GM19193 (cell line): ENCODE data around the gene SPHKAP.

Experiments used
- POLR2A ChIP-seq: IDR thresholded peaks from 4 replicates; pipeline ENCODE4 v1.6.1; 2011; ENCODE audit not compliant: insufficient read depth, insufficient read length; ENCODE audit errors: extremely low read depth

Gene SPHKAP

GRCh38 chr2:228181098-228182019 is at the start of gene SPHKAP:
SPHKAP (minus strand) TSS chr2:228181687; CDS start chr2:228181598, 89 bp downstream.
- TF ChIP-seq POLR2A = no peak

GRCh38 chr2:228227466-228227865 is 46.0 kb upstream of the SPHKAP start:
- TF ChIP-seq POLR2A = no peak

GRCh38 chr2:228224410-228224809 is 42.9 kb upstream of the SPHKAP start:
- TF ChIP-seq POLR2A = no peak

- no peak for TF ChIP-seq POLR2A
Measured at GRCh38 chr2:228197504-228197903, 16.0 kb upstream of the SPHKAP start.

- no peak for TF ChIP-seq POLR2A
Measured at GRCh38 chr2:228180181-228181097, 1.0 kb downstream of the SPHKAP start.

- TF ChIP-seq POLR2A = no peak
Measured at GRCh38 chr2:228167290-228167689, 14.2 kb downstream of the SPHKAP start.

- TF ChIP-seq POLR2A = no peak
Measured at GRCh38 chr2:228164718-228165117, 16.8 kb downstream of the SPHKAP start.

- no peak for TF ChIP-seq POLR2A
Measured at GRCh38 chr2:228157841-228158240, 23.6 kb downstream of the SPHKAP start.

GRCh38 chr2:228144961-228145360 is 36.5 kb downstream of the SPHKAP start:
- no peak for TF ChIP-seq POLR2A

GRCh38 chr2:228140934-228141528 is 40.5 kb downstream of the SPHKAP start:
- no peak for TF ChIP-seq POLR2A

GRCh38 chr2:228136027-228136426 is 45.5 kb downstream of the SPHKAP start:
- TF ChIP-seq POLR2A = no peak

- TF ChIP-seq POLR2A = no peak
Measured at GRCh38 chr2:228135300-228135699, 46.2 kb downstream of the SPHKAP start.

GRCh38 chr2:228131833-228132232 is 49.7 kb downstream of the SPHKAP start:
- no peak for TF ChIP-seq POLR2A

GRCh38 chr2:228126401-228126800 is 55.1 kb downstream of the SPHKAP start:
- no peak for TF ChIP-seq POLR2A

GRCh38 chr2:228118940-228119339 is 62.5 kb downstream of the SPHKAP start:
- no peak for TF ChIP-seq POLR2A

- TF ChIP-seq POLR2A = no peak
Measured at GRCh38 chr2:228107846-228108245, 73.6 kb downstream of the SPHKAP start.
